ENCODE results near the gene OR4C6. TPM values are rescaled to one million over a fixed set of nuclear protein-coding genes. Genes with fewer than 3 reads are reported as not detected.

The OR4C6 gene
- polyA plus RNA-seq, 2 of the 4 experiments (the other 2 are of a cell fraction), result not detected

DNA sequence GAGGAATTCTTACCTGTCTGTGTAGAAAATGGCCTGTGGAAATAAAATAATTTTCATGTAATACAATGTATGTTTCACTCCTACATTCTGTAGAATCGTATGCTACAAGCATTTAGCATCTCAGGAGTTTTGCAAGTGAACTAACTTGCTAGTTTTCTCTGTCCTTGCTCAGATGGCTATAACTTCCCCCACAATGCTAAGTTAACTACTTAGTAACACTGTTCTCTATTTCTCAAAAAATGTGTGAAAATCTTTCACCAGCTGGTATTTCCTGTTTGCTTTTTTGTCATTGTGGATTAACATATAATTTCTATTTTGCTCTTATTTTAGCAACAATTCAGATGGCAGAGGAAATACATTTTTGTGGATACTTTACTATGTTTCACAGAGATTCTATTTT lies 9.4 kb upstream of the OR4C6 start:
- ChIA-PET POLR2A (no interaction called here), CTCF (no interaction called here)
- FAIRE-seq (no peak), ATAC-seq (no peak), DNase-seq (ENCODE audit: low read depth in 1 of 2, low spot score in 1 of 2) (no peak)
- Histone ChIP-seq H3K9me3 (no peaks in the 10 kb centered on the region), H3K4me3 (no peak overlapping the region), H3K4me2 (no peak overlapping the region), H3K4me1 (no peaks in the 10 kb centered on the region), H3K27ac (no peak overlapping the region)
- no peak for TF ChIP-seq PHF8 (IDR thresholded peaks at IDR 0.05; ENCODE audit: borderline replicate concordance, low read depth)
- TF ChIP-seq, protein P1, sequence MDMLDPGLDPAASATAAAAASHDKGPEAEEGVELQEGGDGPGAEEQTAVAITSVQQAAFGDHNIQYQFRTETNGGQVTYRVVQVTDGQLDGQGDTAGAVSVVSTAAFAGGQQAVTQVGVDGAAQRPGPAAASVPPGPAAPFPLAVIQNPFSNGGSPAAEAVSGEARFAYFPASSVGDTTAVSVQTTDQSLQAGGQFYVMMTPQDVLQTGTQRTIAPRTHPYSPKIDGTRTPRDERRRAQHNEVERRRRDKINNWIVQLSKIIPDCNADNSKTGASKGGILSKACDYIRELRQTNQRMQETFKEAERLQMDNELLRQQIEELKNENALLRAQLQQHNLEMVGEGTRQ (IDR thresholded peaks at IDR 0.05), result no peak
- no peak for TF ChIP-seq CEBPB (IDR thresholded peaks at IDR 0.05)
- no peak for TF ChIP-seq HOXB13 (CRISPR knock-in tag; IDR thresholded peaks at IDR 0.05; ENCODE audit: low read depth)
- no peak for TF ChIP-seq ZSCAN20 (CRISPR knock-in tag; IDR thresholded peaks at IDR 0.05)
- TF ChIP-seq KDM5A (IDR thresholded peaks at IDR 0.05), result no peak
- TF ChIP-seq SMC3 (IDR thresholded peaks at IDR 0.05), result no peak
- TF ChIP-seq, protein P2, sequence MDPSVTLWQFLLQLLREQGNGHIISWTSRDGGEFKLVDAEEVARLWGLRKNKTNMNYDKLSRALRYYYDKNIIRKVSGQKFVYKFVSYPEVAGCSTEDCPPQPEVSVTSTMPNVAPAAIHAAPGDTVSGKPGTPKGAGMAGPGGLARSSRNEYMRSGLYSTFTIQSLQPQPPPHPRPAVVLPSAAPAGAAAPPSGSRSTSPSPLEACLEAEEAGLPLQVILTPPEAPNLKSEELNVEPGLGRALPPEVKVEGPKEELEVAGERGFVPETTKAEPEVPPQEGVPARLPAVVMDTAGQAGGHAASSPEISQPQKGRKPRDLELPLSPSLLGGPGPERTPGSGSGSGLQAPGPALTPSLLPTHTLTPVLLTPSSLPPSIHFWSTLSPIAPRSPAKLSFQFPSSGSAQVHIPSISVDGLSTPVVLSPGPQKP (IDR thresholded peaks at IDR 0.05; ENCODE audit: low read depth, low read length), result no peak
- no peak for TF ChIP-seq ZFP36 (IDR thresholded peaks at IDR 0.05; ENCODE audit: borderline replicate concordance, partially characterized antibody)
- no peak for TF ChIP-seq NFE2L2 (conservative IDR thresholded peaks at IDR 0.05; ENCODE audit: low read length)
- no peak for TF ChIP-seq FOSL2 (IDR thresholded peaks at IDR 0.05)
- no peak for TF ChIP-seq FOSL2 (CRISPR knock-in tag; IDR thresholded peaks at IDR 0.05)
- TF ChIP-seq CBX2 (IDR thresholded peaks at IDR 0.05; ENCODE audit: borderline replicate concordance, low read depth), result no peak
- no peak for TF ChIP-seq HOXA7 (CRISPR knock-in tag; IDR thresholded peaks at IDR 0.05)
- 6% methylated on average over 1 of the region's 1 CpG for WGBS (ENCODE audit: missing lambda C conversion rate)

DNA sequence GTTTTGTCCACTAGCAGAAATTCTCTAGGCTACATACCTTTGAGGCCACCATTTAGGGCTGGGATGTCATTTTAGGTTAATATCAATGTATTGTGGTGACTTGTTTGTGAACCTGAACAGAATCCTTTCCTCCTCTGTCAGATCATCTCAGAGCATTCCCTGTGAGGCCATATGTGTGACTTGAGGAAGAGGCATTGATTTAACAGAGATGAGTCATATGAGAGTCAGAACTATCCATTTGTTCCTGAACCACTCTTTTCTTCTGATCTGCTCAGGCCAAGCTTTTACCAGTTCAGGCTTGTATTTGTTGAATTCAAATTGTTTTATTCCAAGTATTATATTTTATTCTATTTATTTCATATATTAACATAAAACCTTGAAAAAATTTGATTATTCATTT lies 6.9 kb upstream of the OR4C6 start:
- Histone ChIP-seq H3K27ac (no peak overlapping the region), H3K4me2 (no peak overlapping the region), H3K4me3 (no peak overlapping the region), H3K9me3 (no peaks in the 10 kb centered on the region), H3K4me1 (no peaks in the 10 kb centered on the region)
- TF ChIP-seq JUN (IDR thresholded peaks at IDR 0.05), result no peak
- no peak for TF ChIP-seq FOSB (CRISPR knock-in tag; IDR thresholded peaks at IDR 0.05)
- TF ChIP-seq RARB (CRISPR knock-in tag; IDR thresholded peaks at IDR 0.05), result no peak
- TF ChIP-seq HOXB5 (CRISPR knock-in tag; IDR thresholded peaks at IDR 0.05), result no peak
- no peak for TF ChIP-seq HOXA7 (CRISPR knock-in tag; IDR thresholded peaks at IDR 0.05)
- TF ChIP-seq SMC3 (IDR thresholded peaks at IDR 0.05), result no peak
- no peak for TF ChIP-seq TFCP2L1 (CRISPR knock-in tag; IDR thresholded peaks at IDR 0.05)
- TF ChIP-seq MAZ (IDR thresholded peaks at IDR 0.05; ENCODE audit: borderline replicate concordance, low read depth, low read length), result no peak
- no peak for TF ChIP-seq CHD4 (IDR thresholded peaks at IDR 0.05; ENCODE audit: borderline replicate concordance)
- TF ChIP-seq JUNB (IDR thresholded peaks at IDR 0.05), result no peak
- no peak for TF ChIP-seq RFX5 (IDR thresholded peaks at IDR 0.05)
- TF ChIP-seq RAD21 (conservative IDR thresholded peaks at IDR 0.05 in 1 of 2, IDR thresholded peaks at IDR 0.05 in 1 of 2), result no peak
- TF ChIP-seq NFE2L2 (conservative IDR thresholded peaks at IDR 0.05; ENCODE audit: low read length), result no peak
- TF ChIP-seq TP53 (CRISPR knock-in tag; IDR thresholded peaks at IDR 0.05), result no peak
- no peak for TF ChIP-seq MAFK (IDR thresholded peaks at IDR 0.05; ENCODE audit: partially characterized antibody)
- no peak for TF ChIP-seq NR3C1 (IDR thresholded peaks at IDR 0.05)
- no peak for TF ChIP-seq EP300 (IDR thresholded peaks at IDR 0.05)
- DNase-seq (ENCODE audit: low read depth in 1 of 2, low spot score in 1 of 2), result no peak
- no peak for ATAC-seq
- no peak for FAIRE-seq
- CTCF ChIA-PET, result no interaction called here
- POLR2A ChIA-PET, result no interaction called here
